ENCODE data around the gene HDAC9.

DNA sequence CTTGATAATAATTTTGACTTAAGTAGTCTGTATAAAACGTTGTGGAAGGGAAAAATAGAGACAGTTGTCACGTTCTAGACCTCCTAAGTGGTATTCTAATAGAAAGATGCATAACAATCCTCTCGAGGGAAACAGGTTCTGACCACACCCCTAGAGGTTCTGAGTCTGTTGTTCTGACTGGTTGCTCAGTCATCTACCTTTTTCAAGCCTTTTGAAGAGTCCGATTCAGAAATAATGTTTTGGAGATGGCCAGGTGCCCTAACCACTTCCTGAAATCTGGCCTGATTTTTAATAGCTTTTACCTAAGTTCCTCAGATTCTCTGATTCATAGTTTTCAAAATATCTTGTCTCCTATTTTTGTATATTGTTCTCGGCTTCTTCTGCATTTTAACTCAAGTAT lies 175.6 kb downstream of the HDAC9 start:
- TF ChIP-seq TAF1 (IDR thresholded peaks at IDR 0.05; ENCODE audit: borderline replicate concordance, insufficient read depth, low read length) (no peak), POLR2AphosphoS5 (IDR thresholded peaks at IDR 0.05; ENCODE audit: low read depth, low read length) (no peak), FOXP2 (optimal IDR thresholded peaks at IDR 0.05; ENCODE audit: borderline replicate concordance, extremely low read depth, extremely low read length, insufficient read depth) (no peak)
- TF ChIP-seq, protein P1, sequence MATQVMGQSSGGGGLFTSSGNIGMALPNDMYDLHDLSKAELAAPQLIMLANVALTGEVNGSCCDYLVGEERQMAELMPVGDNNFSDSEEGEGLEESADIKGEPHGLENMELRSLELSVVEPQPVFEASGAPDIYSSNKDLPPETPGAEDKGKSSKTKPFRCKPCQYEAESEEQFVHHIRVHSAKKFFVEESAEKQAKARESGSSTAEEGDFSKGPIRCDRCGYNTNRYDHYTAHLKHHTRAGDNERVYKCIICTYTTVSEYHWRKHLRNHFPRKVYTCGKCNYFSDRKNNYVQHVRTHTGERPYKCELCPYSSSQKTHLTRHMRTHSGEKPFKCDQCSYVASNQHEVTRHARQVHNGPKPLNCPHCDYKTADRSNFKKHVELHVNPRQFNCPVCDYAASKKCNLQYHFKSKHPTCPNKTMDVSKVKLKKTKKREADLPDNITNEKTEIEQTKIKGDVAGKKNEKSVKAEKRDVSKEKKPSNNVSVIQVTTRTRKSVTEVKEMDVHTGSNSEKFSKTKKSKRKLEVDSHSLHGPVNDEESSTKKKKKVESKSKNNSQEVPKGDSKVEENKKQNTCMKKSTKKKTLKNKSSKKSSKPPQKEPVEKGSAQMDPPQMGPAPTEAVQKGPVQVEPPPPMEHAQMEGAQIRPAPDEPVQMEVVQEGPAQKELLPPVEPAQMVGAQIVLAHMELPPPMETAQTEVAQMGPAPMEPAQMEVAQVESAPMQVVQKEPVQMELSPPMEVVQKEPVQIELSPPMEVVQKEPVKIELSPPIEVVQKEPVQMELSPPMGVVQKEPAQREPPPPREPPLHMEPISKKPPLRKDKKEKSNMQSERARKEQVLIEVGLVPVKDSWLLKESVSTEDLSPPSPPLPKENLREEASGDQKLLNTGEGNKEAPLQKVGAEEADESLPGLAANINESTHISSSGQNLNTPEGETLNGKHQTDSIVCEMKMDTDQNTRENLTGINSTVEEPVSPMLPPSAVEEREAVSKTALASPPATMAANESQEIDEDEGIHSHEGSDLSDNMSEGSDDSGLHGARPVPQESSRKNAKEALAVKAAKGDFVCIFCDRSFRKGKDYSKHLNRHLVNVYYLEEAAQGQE (IDR thresholded peaks at IDR 0.05; ENCODE audit: insufficient read depth in 1 of 2, low read depth in 2 of 2, low read length in 2 of 2), result no peak

Data from PFSK-1 (cell line).